ENCODE results near the gene CYTH3.
A peak's percentile ranks its signal among the peaks of the same experiment; 100 is the strongest.

The CYTH3 gene

GRCh38 chr7:6165521-6166320 lies 106.7 kb downstream of the CYTH3 start:
- DNase-seq (ENCODE audit: low read depth) = no peak
- no peak for TF ChIP-seq CTCF (conservative IDR thresholded peaks at IDR 0.05; ENCODE audit: low read depth, low read length)
- no peak overlapping the region for H3K4me3 ChIP-seq (ENCODE audit: low read depth, low read length)

DNA sequence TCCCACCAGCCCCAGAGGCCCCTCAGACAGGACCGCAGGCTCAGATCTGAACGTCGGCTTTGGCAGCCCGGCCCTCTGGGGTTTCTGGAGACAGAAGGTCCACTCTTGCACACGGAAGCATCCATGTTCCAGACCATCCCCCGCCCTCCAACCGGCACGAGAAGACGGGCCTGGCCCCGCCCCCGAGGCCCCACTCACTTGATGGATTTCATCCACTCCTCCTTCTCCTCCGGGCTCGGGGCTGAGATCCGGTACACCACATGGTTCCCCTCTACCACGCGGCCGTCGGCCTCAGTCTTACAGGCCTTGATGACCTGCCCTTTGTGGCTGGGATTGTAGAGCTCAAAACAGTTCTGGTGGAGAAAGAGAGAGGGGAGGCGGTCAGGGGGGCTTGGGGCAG lies 107.3 kb downstream of the CYTH3 start:
- no peak overlapping the region for H3K4me3 ChIP-seq (ENCODE audit: low read depth, low read length)
- no peak for DNase-seq (ENCODE audit: low read depth)
- no peak for TF ChIP-seq CTCF (conservative IDR thresholded peaks at IDR 0.05; ENCODE audit: low read depth, low read length)

DNA sequence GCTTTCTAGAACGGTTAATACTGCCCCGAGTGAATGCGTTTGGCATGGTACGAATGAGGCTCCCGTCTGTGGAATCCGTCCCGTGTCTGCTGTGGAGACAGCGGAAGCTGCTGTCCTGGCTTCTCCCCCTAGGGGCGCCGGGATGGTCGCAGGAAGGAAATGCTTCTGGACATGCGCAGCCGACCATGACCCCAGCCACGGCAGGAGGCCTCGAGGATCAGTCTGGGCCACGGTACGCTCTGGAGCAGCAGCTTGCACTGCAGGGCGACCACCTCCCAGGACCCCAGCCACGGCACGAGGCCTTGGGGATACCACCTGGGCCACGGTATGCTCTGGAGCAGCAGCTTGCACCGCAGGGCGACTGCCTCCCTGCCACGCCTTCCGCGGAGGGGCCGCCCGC lies 107.9 kb downstream of the CYTH3 start:
- peak; percentile 77 for TF ChIP-seq CTCF (conservative IDR thresholded peaks at IDR 0.05; ENCODE audit: low read depth, low read length)
- peak; percentile 73 for DNase-seq (ENCODE audit: low read depth)
- H3K4me3 ChIP-seq (ENCODE audit: low read depth, low read length) = no peak overlapping the region

DNA sequence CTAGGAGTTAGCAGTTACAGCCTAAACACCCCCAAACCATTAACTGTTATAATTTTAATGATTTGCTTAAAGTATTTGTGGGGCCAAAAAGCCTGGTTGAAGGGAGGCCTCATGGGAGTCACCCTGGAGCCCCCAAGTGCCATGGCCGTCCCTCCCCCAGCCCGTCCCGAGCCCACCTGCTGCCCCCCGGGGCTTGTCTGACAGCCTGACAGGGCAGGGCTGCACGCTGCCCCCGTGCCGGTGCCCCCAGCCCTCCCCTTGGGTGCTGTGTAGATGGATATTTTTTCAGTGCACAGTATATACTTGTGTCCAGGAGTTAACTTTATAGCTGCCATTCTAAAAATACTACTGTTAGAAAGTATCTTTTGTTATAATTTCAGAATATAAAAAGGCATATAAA lies 108.4 kb downstream of the CYTH3 start:
- DNase-seq (ENCODE audit: low read depth) = no peak
- TF ChIP-seq CTCF (conservative IDR thresholded peaks at IDR 0.05; ENCODE audit: low read depth, low read length) = no peak
- H3K4me3 ChIP-seq (ENCODE audit: low read depth, low read length) = no peak overlapping the region

DNA sequence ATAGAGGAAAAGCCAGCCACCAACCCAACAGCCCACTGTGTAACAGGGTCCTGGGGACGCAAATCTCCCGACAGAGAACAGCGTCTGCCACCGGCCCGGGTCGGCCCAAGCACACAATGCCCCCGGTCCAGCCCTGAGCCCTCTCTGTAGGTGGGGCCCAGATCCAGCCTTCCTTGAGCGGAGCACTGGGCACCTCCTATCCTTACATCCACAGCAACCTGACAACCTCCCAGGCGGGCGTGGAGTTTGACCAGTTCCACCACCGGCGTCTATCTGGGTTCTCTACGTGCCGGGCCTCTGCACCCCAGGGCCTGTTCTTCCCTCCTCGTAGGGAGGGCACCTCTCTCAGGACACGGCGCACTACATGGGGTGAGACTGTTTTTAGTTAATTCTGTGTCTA lies 109.0 kb downstream of the CYTH3 start:
- no peak overlapping the region for H3K4me3 ChIP-seq (ENCODE audit: low read depth, low read length)
- no peak for DNase-seq (ENCODE audit: low read depth)
- no peak for TF ChIP-seq CTCF (conservative IDR thresholded peaks at IDR 0.05; ENCODE audit: low read depth, low read length)

GRCh38 chr7:6162650-6163366 lies 109.6 kb downstream of the CYTH3 start:
- TF ChIP-seq CTCF (conservative IDR thresholded peaks at IDR 0.05; ENCODE audit: low read depth, low read length) = no peak

DNA sequence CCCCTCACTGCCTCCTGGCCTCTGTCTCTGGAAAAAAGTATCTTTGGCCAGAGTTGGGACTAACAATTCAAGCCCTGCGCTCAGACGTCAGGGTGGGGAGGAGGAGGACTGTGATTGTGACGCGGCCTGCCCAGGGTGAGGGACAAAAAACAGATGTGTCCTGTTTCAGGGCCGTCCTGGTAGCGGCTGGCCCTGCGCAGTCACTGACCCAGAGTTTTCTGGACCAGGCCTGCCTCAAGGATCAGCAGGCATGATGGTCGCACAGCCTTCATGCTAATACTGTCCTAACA lies 110.1 kb downstream of the CYTH3 start:
- no peak for DNase-seq (ENCODE audit: low read depth)
- H3K4me3 ChIP-seq (ENCODE audit: low read depth, low read length) = no peak overlapping the region
- no peak for TF ChIP-seq CTCF (conservative IDR thresholded peaks at IDR 0.05; ENCODE audit: low read depth, low read length)

More at GRCh38 chr7:6162650-6163366, 109.6 kb downstream of the CYTH3 start:
- no peak for DNase-seq (ENCODE audit: low read depth)
- no peak overlapping the region for H3K4me3 ChIP-seq (ENCODE audit: low read depth, low read length)
